ENCODE measurements around the gene GRK2.

The GRK2 gene

DNA sequence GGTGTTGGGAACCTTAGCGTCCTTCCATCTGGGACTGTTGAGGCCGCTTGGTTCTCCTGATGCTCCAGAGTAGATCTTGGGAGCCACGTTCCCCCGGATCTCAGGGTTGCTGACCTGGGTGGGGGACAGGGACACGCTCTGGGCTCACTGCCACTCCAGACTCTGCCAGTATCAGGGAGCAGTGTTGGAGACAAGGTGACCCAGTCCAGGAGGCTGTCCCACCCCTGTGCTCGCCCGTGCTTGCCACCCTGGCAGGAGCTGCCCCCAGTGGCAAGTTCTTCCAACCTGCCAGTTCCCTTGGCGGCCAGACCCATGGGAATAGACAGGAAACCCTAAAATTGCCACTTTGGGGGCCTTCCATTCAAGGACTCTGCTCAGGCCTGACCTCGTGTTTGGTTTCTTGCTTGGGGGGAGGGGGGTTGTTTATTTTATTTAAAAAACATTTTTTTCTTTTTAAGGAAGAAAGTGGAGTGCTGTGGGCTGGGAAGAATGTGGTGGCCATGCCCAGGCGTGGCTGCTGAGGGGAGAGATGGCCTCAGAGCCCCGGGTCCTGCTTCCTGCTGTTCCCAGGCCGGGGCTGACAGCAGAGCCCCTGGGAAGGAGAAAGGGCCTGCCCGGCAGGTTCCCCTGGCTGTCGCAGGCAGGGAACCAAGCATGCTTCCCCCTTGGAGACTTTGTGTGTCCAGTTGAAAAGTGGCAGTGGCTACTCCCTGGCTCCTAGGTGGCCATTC is 7.2 kb downstream of the GRK2 start:
- Histone ChIP-seq H3K27me3 (ENCODE audit: low read depth, low read length) (no peaks in the 10 kb centered on the region), H3K9me3 (ENCODE audit: insufficient read depth, low read length) (no peaks in the 10 kb centered on the region), H3K9ac (ENCODE audit: low read length) (no peak overlapping the region), H4K20me1 (ENCODE audit: insufficient read depth, low read length) (peaks cover 58% of the 10 kb centered on the region), H3K79me2 (ENCODE audit: low read length) (peaks cover 98% of the 10 kb centered on the region), H2AFZ (ENCODE audit: low read depth, low read length) (no peak overlapping the region), H3K36me3 (replicated peaks; ENCODE audit: low read depth, low read length) (peaks cover 42% of the 10 kb centered on the region), H3K4me2 (ENCODE audit: low read length) (no peak overlapping the region), H3K27ac (ENCODE audit: low read length) (no peak overlapping the region), H3K4me1 (ENCODE audit: low read length) (peaks cover 70% of the 10 kb centered on the region), H3K4me3 (ENCODE audit: low read length) (no peak overlapping the region)
- TF ChIP-seq, protein P1, sequence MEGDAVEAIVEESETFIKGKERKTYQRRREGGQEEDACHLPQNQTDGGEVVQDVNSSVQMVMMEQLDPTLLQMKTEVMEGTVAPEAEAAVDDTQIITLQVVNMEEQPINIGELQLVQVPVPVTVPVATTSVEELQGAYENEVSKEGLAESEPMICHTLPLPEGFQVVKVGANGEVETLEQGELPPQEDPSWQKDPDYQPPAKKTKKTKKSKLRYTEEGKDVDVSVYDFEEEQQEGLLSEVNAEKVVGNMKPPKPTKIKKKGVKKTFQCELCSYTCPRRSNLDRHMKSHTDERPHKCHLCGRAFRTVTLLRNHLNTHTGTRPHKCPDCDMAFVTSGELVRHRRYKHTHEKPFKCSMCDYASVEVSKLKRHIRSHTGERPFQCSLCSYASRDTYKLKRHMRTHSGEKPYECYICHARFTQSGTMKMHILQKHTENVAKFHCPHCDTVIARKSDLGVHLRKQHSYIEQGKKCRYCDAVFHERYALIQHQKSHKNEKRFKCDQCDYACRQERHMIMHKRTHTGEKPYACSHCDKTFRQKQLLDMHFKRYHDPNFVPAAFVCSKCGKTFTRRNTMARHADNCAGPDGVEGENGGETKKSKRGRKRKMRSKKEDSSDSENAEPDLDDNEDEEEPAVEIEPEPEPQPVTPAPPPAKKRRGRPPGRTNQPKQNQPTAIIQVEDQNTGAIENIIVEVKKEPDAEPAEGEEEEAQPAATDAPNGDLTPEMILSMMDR (IDR thresholded peaks at IDR 0.05; ENCODE audit: low read depth, low read length), result no peak

DNA sequence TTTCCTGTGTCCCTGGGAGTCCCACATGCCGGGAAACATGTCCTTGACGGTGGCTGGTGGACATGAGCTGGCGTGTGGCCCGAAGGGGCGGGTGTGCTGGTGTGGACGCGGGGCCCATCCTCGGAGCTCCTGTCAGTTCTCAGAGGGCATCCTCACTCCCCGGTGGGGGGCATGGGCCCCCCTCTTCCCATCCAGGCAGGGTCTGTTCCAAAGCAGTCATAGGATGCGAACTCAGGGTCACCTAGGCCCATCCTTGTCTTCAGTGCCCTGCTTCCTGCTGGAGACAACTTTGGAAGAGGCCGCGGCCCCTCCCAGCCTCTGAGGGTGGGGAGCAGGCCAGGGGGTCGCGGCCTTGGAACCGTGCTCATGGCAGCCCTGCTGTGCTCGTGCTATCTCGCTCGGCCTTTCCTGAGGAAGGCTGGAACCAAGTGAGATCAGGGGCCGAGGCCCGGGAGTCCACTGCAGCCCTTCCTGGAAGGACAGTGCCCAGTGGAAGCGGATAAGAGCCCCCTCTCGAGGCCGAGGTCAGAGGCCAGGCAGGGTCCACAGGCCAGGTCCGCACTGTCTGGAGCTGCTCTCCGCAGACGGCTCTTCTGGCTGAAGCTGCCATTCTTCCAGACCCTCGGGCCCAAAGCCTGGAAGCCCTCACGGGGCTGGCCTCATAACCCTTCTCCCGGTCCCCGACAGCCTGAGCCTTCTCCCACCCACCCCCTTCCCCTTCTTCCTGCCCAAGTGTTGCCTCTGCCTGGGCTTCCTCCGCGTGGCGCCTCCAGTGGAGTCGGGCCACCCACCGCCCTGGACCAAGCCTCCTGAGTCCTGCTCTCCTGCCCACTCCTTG is 8.7 kb downstream of the GRK2 start:
- no peak overlapping the region for H3K4me3 ChIP-seq (ENCODE audit: low read length)
- H3K9me3 ChIP-seq (ENCODE audit: insufficient read depth, low read length), result no peaks in the 10 kb centered on the region

DNA sequence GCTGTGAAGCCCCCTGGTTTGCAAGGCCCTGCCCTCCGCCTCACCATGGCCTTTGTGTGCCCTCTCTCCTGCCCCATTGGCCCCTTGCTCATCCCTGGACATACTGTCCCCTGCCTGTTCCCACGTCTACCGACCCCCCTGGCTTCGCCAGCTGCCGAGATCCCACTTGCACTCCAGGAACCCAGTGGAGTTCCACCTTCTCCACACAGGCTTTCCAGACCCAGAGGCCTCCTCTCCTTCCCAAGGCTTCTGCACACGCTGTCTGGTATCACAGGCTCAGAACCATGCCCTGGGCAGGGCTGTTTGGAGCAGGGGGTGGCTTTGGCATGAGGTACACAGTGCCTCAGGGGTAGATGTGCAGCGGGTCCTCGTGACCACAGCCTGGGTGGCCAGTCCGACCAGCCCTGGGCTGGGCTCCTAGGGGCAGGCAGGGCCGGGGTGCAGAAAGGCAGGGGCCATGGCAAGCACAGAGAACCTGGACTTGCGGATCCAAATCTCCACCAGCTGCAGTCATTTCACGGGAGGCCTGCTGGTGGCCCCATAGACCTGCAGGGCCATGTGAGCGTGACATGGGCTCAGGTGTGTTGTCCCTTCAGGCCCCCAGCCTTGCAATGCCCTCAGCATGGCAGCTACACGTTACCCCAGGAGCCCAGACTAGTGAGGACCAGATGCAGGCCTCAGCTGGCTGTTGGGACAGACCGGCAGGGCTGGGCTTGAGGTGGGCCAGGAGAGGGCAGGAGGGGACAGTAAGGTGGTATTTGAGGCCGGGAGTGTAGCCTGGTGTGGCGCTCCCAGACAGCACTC is 9.5 kb downstream of the GRK2 start:
- Histone ChIP-seq H3K4me2 (ENCODE audit: low read length) (no peak overlapping the region), H4K20me1 (ENCODE audit: insufficient read depth, low read length) (peaks cover 34% of the 10 kb centered on the region), H3K79me2 (ENCODE audit: low read length) (peaks cover 81% of the 10 kb centered on the region), H3K27ac (ENCODE audit: low read length) (peak overlapping the region; percentile 93), H2AFZ (ENCODE audit: low read depth, low read length) (no peak overlapping the region), H3K4me3 (ENCODE audit: low read length) (no peak overlapping the region), H3K27me3 (ENCODE audit: low read depth, low read length) (no peaks in the 10 kb centered on the region), H3K36me3 (replicated peaks; ENCODE audit: low read depth, low read length) (peaks cover 46% of the 10 kb centered on the region), H3K9me3 (ENCODE audit: insufficient read depth, low read length) (no peaks in the 10 kb centered on the region), H3K4me1 (ENCODE audit: low read length) (peaks cover 48% of the 10 kb centered on the region), H3K9ac (ENCODE audit: low read length) (no peak overlapping the region)
- TF ChIP-seq, protein P1 (IDR thresholded peaks at IDR 0.05; ENCODE audit: low read depth, low read length), result peak; percentile 18
- no peak for TF ChIP-seq EZH2phosphoT487 (IDR thresholded peaks at IDR 0.05; ENCODE audit: low read depth)

More for the DNA sequence above, 8.7 kb downstream of the GRK2 start:
- Histone ChIP-seq H2AFZ (ENCODE audit: low read depth, low read length) (no peak overlapping the region), H3K27me3 (ENCODE audit: low read depth, low read length) (no peaks in the 10 kb centered on the region), H4K20me1 (ENCODE audit: insufficient read depth, low read length) (peaks cover 43% of the 10 kb centered on the region), H3K36me3 (replicated peaks; ENCODE audit: low read depth, low read length) (peaks cover 43% of the 10 kb centered on the region), H3K4me1 (ENCODE audit: low read length) (peaks cover 56% of the 10 kb centered on the region), H3K4me2 (ENCODE audit: low read length) (no peak overlapping the region), H3K9ac (ENCODE audit: low read length) (no peak overlapping the region), H3K79me2 (ENCODE audit: low read length) (peaks cover 89% of the 10 kb centered on the region), H3K27ac (ENCODE audit: low read length) (no peak overlapping the region)
- no peak for TF ChIP-seq EZH2phosphoT487 (IDR thresholded peaks at IDR 0.05; ENCODE audit: low read depth)
- TF ChIP-seq, protein P1 (IDR thresholded peaks at IDR 0.05; ENCODE audit: low read depth, low read length), result no peak
